ENCODE results near the gene KCNT2. TPM values are rescaled to one million over a fixed set of nuclear protein-coding genes. Genes with fewer than 3 reads are reported as not detected.

Gene KCNT2
- total and polyA plus RNA-seq, 10 of the 15 experiments (the other 5 are each of a cell fraction or from before 2014, with no cell fraction given) = not detected

- in situ Hi-C loops (cut with MboI) = no loop called here
- intact Hi-C loops (cut with micrococcal nuclease; ENCODE audit: unreplicated experiment) = no loop called here
- no peak for ATAC-seq
- ChIA-PET RAD21 (ENCODE audit: unreplicated experiment) (no interaction called here), CTCF (no interaction called here), POLR2A (interaction anchor here (0.7 kb wide), 1 partner anchor 52 kb away, joined by 5 read pairs; no protein-coding TSS in a partner anchor), SMC1A (ENCODE audit: uncharacterized antibody, unreplicated experiment) (no interaction called here)
- H3K9me3 ChIP-seq (replicated peaks; ENCODE audit: control insufficient read depth, insufficient read depth, low read length) = no peaks in the 10 kb centered on the region
- no peak for DNase-seq (ENCODE audit: low read depth, low spot score)
- no peak overlapping the region for H3K4me2 ChIP-seq (ENCODE audit: control insufficient read depth, insufficient read depth)
- no peaks in the 10 kb centered on the region for H3K27me3 ChIP-seq (replicated peaks in 1 of 2; ENCODE audit: control insufficient read depth in 2 of 2, insufficient read depth in 2 of 2, low read length in 1 of 2)
- H3K79me2 ChIP-seq (ENCODE audit: control insufficient read depth, insufficient read depth, low read length) = no peaks in the 10 kb centered on the region
- H3K9ac ChIP-seq (ENCODE audit: control insufficient read depth, insufficient read depth, low read length) = no peak overlapping the region
- no peaks in the 10 kb centered on the region for H3K4me1 ChIP-seq (ENCODE audit: control insufficient read depth, insufficient read depth, low read length)
- no peaks in the 10 kb centered on the region for H3K36me3 ChIP-seq (ENCODE audit: control insufficient read depth in 2 of 2, insufficient read depth in 2 of 2, low read length in 1 of 2)
- no peak for FAIRE-seq
- TF ChIP-seq NR2C1 (IDR thresholded peaks at IDR 0.05) = no peak
- no peak for TF ChIP-seq GATAD2B (conservative IDR thresholded peaks at IDR 0.05; ENCODE audit: low read depth)
- no peak for TF ChIP-seq NFYB (IDR thresholded peaks at IDR 0.05; ENCODE audit: insufficient read depth, low read depth, low read length)
- TF ChIP-seq SPI1 (IDR thresholded peaks at IDR 0.05; ENCODE audit: borderline replicate concordance, insufficient read depth, low read depth, low read length) = no peak
- TF ChIP-seq TAF1 (IDR thresholded peaks at IDR 0.05; ENCODE audit: borderline replicate concordance, low read depth, low read length) = no peak
- no peak for TF ChIP-seq KLF5 (IDR thresholded peaks at IDR 0.05; ENCODE audit: partially characterized antibody)
- TF ChIP-seq WRNIP1 (IDR thresholded peaks at IDR 0.05; ENCODE audit: borderline replicate concordance, low read depth, low read length) = no peak
- no peak for TF ChIP-seq ZNF274 (IDR thresholded peaks at IDR 0.05; ENCODE audit: insufficient read depth, insufficient read length)
- TF ChIP-seq EGR1 (IDR thresholded peaks at IDR 0.05; ENCODE audit: borderline replicate concordance in 1 of 2, low read depth in 2 of 2, low read length in 2 of 2) = no peak
- no peak for TF ChIP-seq IRF4 (IDR thresholded peaks at IDR 0.05; ENCODE audit: low read depth, low read length)
- no peak for TF ChIP-seq CBX3 (IDR thresholded peaks at IDR 0.05; ENCODE audit: borderline replicate concordance, low read depth)
- TF ChIP-seq MTA2 (IDR thresholded peaks at IDR 0.05; ENCODE audit: low read depth) = no peak
- no peak for TF ChIP-seq IRF5 (IDR thresholded peaks at IDR 0.05; ENCODE audit: borderline replicate concordance)
- no peak for TF ChIP-seq BHLHE40 (IDR thresholded peaks at IDR 0.05; ENCODE audit: borderline replicate concordance in 1 of 2, low read depth in 2 of 2, low read length in 1 of 2)
- TF ChIP-seq, protein P1, sequence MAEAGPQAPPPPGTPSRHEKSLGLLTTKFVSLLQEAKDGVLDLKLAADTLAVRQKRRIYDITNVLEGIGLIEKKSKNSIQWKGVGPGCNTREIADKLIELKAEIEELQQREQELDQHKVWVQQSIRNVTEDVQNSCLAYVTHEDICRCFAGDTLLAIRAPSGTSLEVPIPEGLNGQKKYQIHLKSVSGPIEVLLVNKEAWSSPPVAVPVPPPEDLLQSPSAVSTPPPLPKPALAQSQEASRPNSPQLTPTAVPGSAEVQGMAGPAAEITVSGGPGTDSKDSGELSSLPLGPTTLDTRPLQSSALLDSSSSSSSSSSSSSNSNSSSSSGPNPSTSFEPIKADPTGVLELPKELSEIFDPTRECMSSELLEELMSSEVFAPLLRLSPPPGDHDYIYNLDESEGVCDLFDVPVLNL (IDR thresholded peaks at IDR 0.05; ENCODE audit: low read depth, low read length) = no peak
- TF ChIP-seq SMAD5 (IDR thresholded peaks at IDR 0.05; ENCODE audit: low read depth) = no peak
- no peak for TF ChIP-seq TCF7 (IDR thresholded peaks at IDR 0.05; ENCODE audit: borderline replicate concordance)
- TF ChIP-seq, protein P2, sequence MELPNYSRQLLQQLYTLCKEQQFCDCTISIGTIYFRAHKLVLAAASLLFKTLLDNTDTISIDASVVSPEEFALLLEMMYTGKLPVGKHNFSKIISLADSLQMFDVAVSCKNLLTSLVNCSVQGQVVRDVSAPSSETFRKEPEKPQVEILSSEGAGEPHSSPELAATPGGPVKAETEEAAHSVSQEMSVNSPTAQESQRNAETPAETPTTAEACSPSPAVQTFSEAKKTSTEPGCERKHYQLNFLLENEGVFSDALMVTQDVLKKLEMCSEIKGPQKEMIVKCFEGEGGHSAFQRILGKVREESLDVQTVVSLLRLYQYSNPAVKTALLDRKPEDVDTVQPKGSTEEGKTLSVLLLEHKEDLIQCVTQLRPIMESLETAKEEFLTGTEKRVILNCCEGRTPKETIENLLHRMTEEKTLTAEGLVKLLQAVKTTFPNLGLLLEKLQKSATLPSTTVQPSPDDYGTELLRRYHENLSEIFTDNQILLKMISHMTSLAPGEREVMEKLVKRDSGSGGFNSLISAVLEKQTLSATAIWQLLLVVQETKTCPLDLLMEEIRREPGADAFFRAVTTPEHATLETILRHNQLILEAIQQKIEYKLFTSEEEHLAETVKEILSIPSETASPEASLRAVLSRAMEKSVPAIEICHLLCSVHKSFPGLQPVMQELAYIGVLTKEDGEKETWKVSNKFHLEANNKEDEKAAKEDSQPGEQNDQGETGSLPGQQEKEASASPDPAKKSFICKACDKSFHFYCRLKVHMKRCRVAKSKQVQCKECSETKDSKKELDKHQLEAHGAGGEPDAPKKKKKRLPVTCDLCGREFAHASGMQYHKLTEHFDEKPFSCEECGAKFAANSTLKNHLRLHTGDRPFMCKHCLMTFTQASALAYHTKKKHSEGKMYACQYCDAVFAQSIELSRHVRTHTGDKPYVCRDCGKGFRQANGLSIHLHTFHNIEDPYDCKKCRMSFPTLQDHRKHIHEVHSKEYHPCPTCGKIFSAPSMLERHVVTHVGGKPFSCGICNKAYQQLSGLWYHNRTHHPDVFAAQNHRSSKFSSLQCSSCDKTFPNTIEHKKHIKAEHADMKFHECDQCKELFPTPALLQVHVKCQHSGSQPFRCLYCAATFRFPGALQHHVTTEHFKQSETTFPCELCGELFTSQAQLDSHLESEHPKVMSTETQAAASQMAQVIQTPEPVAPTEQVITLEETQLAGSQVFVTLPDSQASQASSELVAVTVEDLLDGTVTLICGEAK (IDR thresholded peaks at IDR 0.05; ENCODE audit: borderline replicate concordance) = no peak
- no TSS peak for BruUV-seq (replicated peaks)
- no peak overlapping the region for H3K27ac ChIP-seq (ENCODE audit: control insufficient read depth, insufficient read depth)
- 72% methylated on average over 8 of the region's 8 CpGs for WGBS (ENCODE audit: insufficient coverage, insufficient replicate concordance, low lambda C conversion rate, missing lambda C conversion rate)
- no peaks in the 10 kb centered on the region for H4K20me1 ChIP-seq (ENCODE audit: control insufficient read depth, insufficient read depth)
- H2AFZ ChIP-seq (ENCODE audit: control insufficient read depth, low read depth, low read length) = no peak overlapping the region
- H3K4me3 ChIP-seq = no peak overlapping the region
Observed at GRCh38 chr1:196183941-196184340, 424.3 kb downstream of the KCNT2 start.

Measured in GM12878 (cell line).